Measurements from ENCODE around the gene GH1. TPM values are rescaled to one million over a fixed set of nuclear protein-coding genes. Genes with fewer than 3 reads are reported as not detected.

The GH1 gene
- not detected in 2 replicates for total RNA-seq

GRCh38 chr17:63918789-63919305 lies at the start of gene GH1:
TSS of gene GH1 (minus strand) at chr17:63918839. CDS start at chr17:63918776, 63 bp downstream.

GRCh38 chr17:63931981-63932561 lies 13.4 kb upstream of the GH1 start, which contains the start of gene CD79B:
TSS of gene CD79B (minus strand) at chr17:63932331. CDS start at chr17:63932261, 70 bp downstream.

GRCh38 chr17:63911041-63911635 lies 7.5 kb downstream of the GH1 start, which contains the start of gene CSHL1:
TSS of gene CSHL1 (minus strand) at chr17:63911258. CDS start at chr17:63911196, 62 bp downstream.

GRCh38 chr17:63896524-63897354 lies 21.9 kb downstream of the GH1 start, which contains the start of gene CSH1:
TSS of gene CSH1 (minus strand) at chr17:63896574. CDS start at chr17:63896511, 63 bp downstream.

GRCh38 chr17:63881935-63882601 lies 36.6 kb downstream of the GH1 start, which contains the start of gene GH2:
TSS of gene GH2 (minus strand) at chr17:63881944. CDS start at chr17:63881801, 143 bp downstream.

GRCh38 chr17:63873577-63873976 lies 45.1 kb downstream of the GH1 start, which contains the start of gene CSH2:
TSS of gene CSH2 (minus strand) at chr17:63873677. CDS start at chr17:63873614, 63 bp downstream.

Other genes starting within 250 kb of the GH1 start
- gene LIMD2, start 218.7 kb downstream of the GH1 start, total RNA-seq, result 73.8 and 88.6 TPM in 2 replicates
- gene STRADA, start 177.0 kb downstream of the GH1 start, total RNA-seq, result 16.3 and 16.5 TPM in 2 replicates
- gene CCDC47, start 145.2 kb downstream of the GH1 start, total RNA-seq, result 22.3 and 23.8 TPM in 2 replicates
- gene DDX42, start 144.7 kb downstream of the GH1 start, total RNA-seq, result 30.9 and 32.4 TPM in 2 replicates
- gene PSMC5, start 91.4 kb downstream of the GH1 start, total RNA-seq, result 60.0 and 76.8 TPM in 2 replicates
- gene FTSJ3, start 91.2 kb downstream of the GH1 start, total RNA-seq, result 53.2 and 77.4 TPM in 2 replicates
- gene SMARCD2, start 76.2 kb downstream of the GH1 start, total RNA-seq, result 78.5 and 89.1 TPM in 2 replicates
- gene CSH2, start 45.2 kb downstream of the GH1 start, total RNA-seq, result not detected in 2 replicates
- not detected in 2 replicates for gene GH2, start 36.9 kb downstream of the GH1 start, total RNA-seq
- gene CSH1, start 22.3 kb downstream of the GH1 start, total RNA-seq, result not detected in 2 replicates
- gene CSHL1, start 7.6 kb downstream of the GH1 start, total RNA-seq, result not detected in 2 replicates
- 0.76 TPM in 1 of 2 replicates, not detected in the other for gene CD79B, start 13.5 kb upstream of the GH1 start, total RNA-seq
- under 0.01 TPM in 2 replicates for gene SCN4A, start 54.1 kb upstream of the GH1 start, total RNA-seq
- 0.38 and 0.49 TPM in 2 replicates for gene PRR29, start 79.5 kb upstream of the GH1 start, total RNA-seq
- 2.3 and 6.8 TPM in 2 replicates for gene ICAM2, start 101.8 kb upstream of the GH1 start, total RNA-seq
- 3.9 and 7.4 TPM in 2 replicates for gene ERN1, start 211.3 kb upstream of the GH1 start, total RNA-seq